Testis (tissue), 2 donors: ENCODE data around the gene PLCL1.

Experiments
- POLR2A ChIP-seq: fragments of 450-650 bp; IDR thresholded peaks from one replicate; pipeline ENCODE4 v1.6.1; 2017; ENCODE audit warnings: antibody characterized with exemption, mild to moderate bottlenecking, moderate library complexity
- TF ChIP-seq, protein P1 (sequence below), 3 experiments: fragments of 450-650 bp in 2 of 3; fragments of 200-600 bp in 1 of 3; sonication (generic) in 1 of 3; IDR thresholded peaks; one replicate each; pipeline ENCODE4 v1.5.1; 2016 to 2019; ENCODE audit warnings: antibody characterized with exemption in 3 of 3, mild to moderate bottlenecking in 2 of 3, moderate library complexity in 1 of 3

DNA sequence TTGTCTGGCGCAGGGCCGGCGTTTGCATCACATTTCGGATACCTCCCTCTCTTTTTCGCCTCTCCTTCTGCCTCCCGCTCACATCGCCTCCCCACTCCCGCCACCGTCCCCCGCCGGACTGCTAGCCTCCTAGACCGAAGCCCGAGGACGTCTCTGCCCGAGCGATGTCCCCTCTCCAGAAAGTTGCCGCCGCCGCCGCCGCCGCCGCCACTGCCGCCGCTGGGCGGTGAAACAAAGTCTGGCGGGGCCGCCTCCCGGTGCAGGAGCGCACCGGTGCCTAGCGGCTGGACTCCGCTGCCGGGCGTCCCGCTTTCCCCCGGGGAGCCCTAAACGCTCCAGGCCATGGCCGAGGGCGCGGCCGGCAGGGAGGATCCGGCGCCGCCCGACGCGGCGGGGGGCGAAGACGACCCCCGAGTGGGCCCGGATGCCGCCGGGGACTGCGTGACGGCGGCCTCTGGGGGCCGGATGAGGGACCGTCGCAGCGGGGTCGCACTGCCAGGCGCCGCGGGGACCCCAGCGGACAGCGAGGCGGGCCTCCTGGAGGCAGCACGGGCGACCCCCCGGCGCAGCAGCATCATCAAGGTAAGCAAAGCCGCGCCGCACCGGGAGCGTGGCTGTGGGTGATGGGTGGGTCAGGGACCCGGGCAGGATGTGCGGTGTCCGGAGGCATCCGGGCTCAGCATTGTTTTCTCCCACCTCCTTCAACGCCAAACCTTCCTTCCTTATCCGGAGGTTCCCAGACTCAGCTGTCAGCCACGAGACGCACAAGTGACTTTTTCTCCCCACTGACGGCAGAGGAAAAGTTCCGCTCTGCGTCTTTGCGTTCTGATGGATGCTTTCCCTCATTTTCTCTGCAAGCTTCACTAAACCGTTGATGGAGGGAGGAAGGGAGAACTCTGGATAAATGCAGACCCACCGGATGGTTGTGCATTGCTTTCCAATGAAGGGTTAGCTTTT is 643 bp downstream of the PLCL1 start:
- TF ChIP-seq, protein P1, sequence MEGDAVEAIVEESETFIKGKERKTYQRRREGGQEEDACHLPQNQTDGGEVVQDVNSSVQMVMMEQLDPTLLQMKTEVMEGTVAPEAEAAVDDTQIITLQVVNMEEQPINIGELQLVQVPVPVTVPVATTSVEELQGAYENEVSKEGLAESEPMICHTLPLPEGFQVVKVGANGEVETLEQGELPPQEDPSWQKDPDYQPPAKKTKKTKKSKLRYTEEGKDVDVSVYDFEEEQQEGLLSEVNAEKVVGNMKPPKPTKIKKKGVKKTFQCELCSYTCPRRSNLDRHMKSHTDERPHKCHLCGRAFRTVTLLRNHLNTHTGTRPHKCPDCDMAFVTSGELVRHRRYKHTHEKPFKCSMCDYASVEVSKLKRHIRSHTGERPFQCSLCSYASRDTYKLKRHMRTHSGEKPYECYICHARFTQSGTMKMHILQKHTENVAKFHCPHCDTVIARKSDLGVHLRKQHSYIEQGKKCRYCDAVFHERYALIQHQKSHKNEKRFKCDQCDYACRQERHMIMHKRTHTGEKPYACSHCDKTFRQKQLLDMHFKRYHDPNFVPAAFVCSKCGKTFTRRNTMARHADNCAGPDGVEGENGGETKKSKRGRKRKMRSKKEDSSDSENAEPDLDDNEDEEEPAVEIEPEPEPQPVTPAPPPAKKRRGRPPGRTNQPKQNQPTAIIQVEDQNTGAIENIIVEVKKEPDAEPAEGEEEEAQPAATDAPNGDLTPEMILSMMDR (IDR thresholded peaks at IDR 0.05), result no peak
- TF ChIP-seq POLR2A, result no peak
